ENCODE data around the gene TASL.

Gene TASL

GRCh38 chrX:30615229-30615628 lies 37.7 kb upstream of the TASL start:
- Histone ChIP-seq H3F3A (ENCODE audit: low read depth) (no peaks in the 10 kb centered on the region), H3K9me2 (replicated peaks; ENCODE audit: low read depth, low read length) (no peaks in the 10 kb centered on the region), H3K9ac (ENCODE audit: low read depth, low read length, poor library complexity, severe bottlenecking) (no peak overlapping the region), H3K27me3 (ENCODE audit: insufficient read depth, low read length, poor library complexity, severe bottlenecking) (no peaks in the 10 kb centered on the region), H3K36me3 (ENCODE audit: insufficient read depth, low read length) (no peaks in the 10 kb centered on the region), H3K4me2 (ENCODE audit: low read depth, low read length, poor library complexity, severe bottlenecking) (no peak overlapping the region), H3K79me2 (ENCODE audit: insufficient read depth, low read length) (no peaks in the 10 kb centered on the region), H4K20me1 (ENCODE audit: insufficient read depth, low read length, poor library complexity, severe bottlenecking) (no peaks in the 10 kb centered on the region), H3K9me3 (ENCODE audit: insufficient read depth, low read depth, low read length) (no peaks in the 10 kb centered on the region), H3K4me3 (ENCODE audit: low read length, poor library complexity, severe bottlenecking) (no peak overlapping the region), H2AFZ (ENCODE audit: low read length) (no peak overlapping the region), H3K4me1 (ENCODE audit: insufficient read depth, low read length, poor library complexity, severe bottlenecking) (no peaks in the 10 kb centered on the region)
- TF ChIP-seq EZH2phosphoT487 (IDR thresholded peaks at IDR 0.05; ENCODE audit: borderline replicate concordance): no peak
- TF ChIP-seq, protein P1, sequence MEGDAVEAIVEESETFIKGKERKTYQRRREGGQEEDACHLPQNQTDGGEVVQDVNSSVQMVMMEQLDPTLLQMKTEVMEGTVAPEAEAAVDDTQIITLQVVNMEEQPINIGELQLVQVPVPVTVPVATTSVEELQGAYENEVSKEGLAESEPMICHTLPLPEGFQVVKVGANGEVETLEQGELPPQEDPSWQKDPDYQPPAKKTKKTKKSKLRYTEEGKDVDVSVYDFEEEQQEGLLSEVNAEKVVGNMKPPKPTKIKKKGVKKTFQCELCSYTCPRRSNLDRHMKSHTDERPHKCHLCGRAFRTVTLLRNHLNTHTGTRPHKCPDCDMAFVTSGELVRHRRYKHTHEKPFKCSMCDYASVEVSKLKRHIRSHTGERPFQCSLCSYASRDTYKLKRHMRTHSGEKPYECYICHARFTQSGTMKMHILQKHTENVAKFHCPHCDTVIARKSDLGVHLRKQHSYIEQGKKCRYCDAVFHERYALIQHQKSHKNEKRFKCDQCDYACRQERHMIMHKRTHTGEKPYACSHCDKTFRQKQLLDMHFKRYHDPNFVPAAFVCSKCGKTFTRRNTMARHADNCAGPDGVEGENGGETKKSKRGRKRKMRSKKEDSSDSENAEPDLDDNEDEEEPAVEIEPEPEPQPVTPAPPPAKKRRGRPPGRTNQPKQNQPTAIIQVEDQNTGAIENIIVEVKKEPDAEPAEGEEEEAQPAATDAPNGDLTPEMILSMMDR (conservative IDR thresholded peaks at IDR 0.05; ENCODE audit: low read length): no peak

DNA sequence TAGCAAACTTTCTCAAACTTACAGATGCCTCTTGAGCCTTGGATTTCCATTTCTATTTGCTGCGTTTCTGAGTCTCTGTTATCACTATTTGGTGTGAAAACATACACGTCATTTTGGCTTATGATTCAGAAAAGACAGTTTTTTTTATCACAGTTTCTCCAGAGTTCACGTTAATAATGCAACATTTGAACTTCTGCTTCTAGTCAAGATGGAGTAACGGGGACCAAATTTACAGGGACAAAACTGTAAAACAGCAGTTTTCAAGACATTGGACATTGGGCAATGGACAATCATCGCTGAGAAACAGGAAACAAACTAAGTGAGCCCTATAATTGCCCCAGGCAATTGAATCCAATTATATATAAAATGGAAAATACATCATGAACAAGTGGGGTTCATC lies 36.2 kb upstream of the TASL start:
- no peak overlapping the region for H3K4me2 ChIP-seq (ENCODE audit: low read depth, low read length, poor library complexity, severe bottlenecking)
- H3K27me3 ChIP-seq (ENCODE audit: insufficient read depth, low read length, poor library complexity, severe bottlenecking): no peaks in the 10 kb centered on the region
- no peak overlapping the region for H3K9ac ChIP-seq (ENCODE audit: low read depth, low read length, poor library complexity, severe bottlenecking)
- H3K9me2 ChIP-seq (replicated peaks; ENCODE audit: low read depth, low read length): no peaks in the 10 kb centered on the region
- H4K20me1 ChIP-seq (ENCODE audit: insufficient read depth, low read length, poor library complexity, severe bottlenecking): no peaks in the 10 kb centered on the region
- no peaks in the 10 kb centered on the region for H3F3A ChIP-seq (ENCODE audit: low read depth)
- TF ChIP-seq, protein P1 (conservative IDR thresholded peaks at IDR 0.05; ENCODE audit: low read length): no peak
- TF ChIP-seq EZH2phosphoT487 (IDR thresholded peaks at IDR 0.05; ENCODE audit: borderline replicate concordance): no peak
- H3K9me3 ChIP-seq (ENCODE audit: insufficient read depth, low read depth, low read length): no peaks in the 10 kb centered on the region
- H3K4me1 ChIP-seq (ENCODE audit: insufficient read depth, low read length, poor library complexity, severe bottlenecking): no peaks in the 10 kb centered on the region
- no peaks in the 10 kb centered on the region for H3K79me2 ChIP-seq (ENCODE audit: insufficient read depth, low read length)
- H3K4me3 ChIP-seq (ENCODE audit: low read length, poor library complexity, severe bottlenecking): no peak overlapping the region
- H3K36me3 ChIP-seq (ENCODE audit: insufficient read depth, low read length): no peaks in the 10 kb centered on the region
- H2AFZ ChIP-seq (ENCODE audit: low read length): no peak overlapping the region

GRCh38 chrX:30612250-30612655 lies 34.7 kb upstream of the TASL start:
- no peaks in the 10 kb centered on the region for H3K4me1 ChIP-seq (ENCODE audit: insufficient read depth, low read length, poor library complexity, severe bottlenecking)
- H3F3A ChIP-seq (ENCODE audit: low read depth): no peaks in the 10 kb centered on the region
- no peak overlapping the region for H3K4me2 ChIP-seq (ENCODE audit: low read depth, low read length, poor library complexity, severe bottlenecking)
- TF ChIP-seq, protein P1 (conservative IDR thresholded peaks at IDR 0.05; ENCODE audit: low read length): no peak
- no peak for TF ChIP-seq EZH2phosphoT487 (IDR thresholded peaks at IDR 0.05; ENCODE audit: borderline replicate concordance)
- H3K27me3 ChIP-seq (ENCODE audit: insufficient read depth, low read length, poor library complexity, severe bottlenecking): no peaks in the 10 kb centered on the region
- no peak overlapping the region for H3K9ac ChIP-seq (ENCODE audit: low read depth, low read length, poor library complexity, severe bottlenecking)
- no peaks in the 10 kb centered on the region for H3K9me3 ChIP-seq (ENCODE audit: insufficient read depth, low read depth, low read length)
- H3K4me3 ChIP-seq (ENCODE audit: low read length, poor library complexity, severe bottlenecking): no peak overlapping the region
- H3K36me3 ChIP-seq (ENCODE audit: insufficient read depth, low read length): no peaks in the 10 kb centered on the region
- no peak overlapping the region for H2AFZ ChIP-seq (ENCODE audit: low read length)
- H3K9me2 ChIP-seq (replicated peaks; ENCODE audit: low read depth, low read length): no peaks in the 10 kb centered on the region
- no peaks in the 10 kb centered on the region for H3K79me2 ChIP-seq (ENCODE audit: insufficient read depth, low read length)
- H4K20me1 ChIP-seq (ENCODE audit: insufficient read depth, low read length, poor library complexity, severe bottlenecking): no peaks in the 10 kb centered on the region
